Measurements from ENCODE around the gene GPC6.

GRCh38 chr13:93296584-93296983 is 70.0 kb downstream of the GPC6 start:
- TF ChIP-seq GATA2 (IDR thresholded peaks at IDR 0.05; ENCODE audit: low read depth, low read length) (no peak), GATA3 (IDR thresholded peaks at IDR 0.05; ENCODE audit: low read depth, low read length) (no peak)

Data from SH-SY5Y (cell line).